Measurements from ENCODE around the gene CBLN2. TPM values are rescaled to one million over a fixed set of nuclear protein-coding genes. Genes with fewer than 3 reads are reported as not detected.

The CBLN2 gene
- 0.18 and 0.26 TPM in 2 replicates for total RNA-seq (2014; rRNA removed; shearing (Covaris generic))

DNA sequence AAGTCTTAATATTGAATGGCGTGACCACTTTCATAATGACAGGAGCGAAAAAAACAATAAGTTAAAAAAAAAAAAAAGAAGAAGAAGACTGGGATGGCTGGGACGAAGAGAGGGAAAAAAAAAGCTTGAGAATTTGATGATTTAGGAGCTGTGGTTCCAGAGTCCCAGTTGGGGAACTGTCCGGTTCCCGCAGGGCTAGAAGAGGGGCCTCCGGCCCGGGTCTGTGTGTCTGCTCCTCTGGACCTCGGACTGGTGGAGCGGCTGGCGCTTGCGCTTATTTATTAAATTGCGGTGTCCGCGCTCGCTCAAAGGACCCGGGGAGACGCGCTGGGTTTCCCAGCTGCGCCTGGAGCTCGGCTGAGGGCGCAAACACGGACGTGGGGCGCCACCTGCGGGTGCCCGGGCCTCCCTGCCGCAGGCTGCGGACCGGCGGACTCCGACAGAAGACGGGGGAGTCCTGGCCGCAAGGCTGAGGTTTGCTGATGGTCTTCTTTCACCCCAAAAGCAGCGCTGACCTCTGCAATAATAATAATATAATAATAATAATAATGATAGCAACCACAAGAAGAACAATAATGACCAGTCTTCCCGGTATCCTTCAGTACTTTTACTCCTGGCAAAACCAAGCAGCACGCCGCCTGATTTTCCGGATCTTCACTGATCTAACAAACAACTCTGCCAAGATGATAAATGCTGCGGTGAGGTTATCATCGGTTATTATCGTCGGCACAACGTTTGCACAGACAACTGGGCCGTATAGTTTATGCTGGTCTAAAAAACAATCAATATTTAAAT is at the start of gene CBLN2:
CBLN2 (minus strand) TSS at position 251 of the 795 bp plus-strand sequence. CDS start 2,182 bp downstream, outside the sequence.
- no peaks in the 10 kb centered on the region for H3K9me3 ChIP-seq (replicated peaks)
- peak; percentile 53 to 68 for DNase-seq
- H3K4me1 ChIP-seq, result no peaks in the 10 kb centered on the region
- no peak within 1 kb of the TSS for H3K27ac ChIP-seq
- H3K27me3 ChIP-seq, result no peaks in the 10 kb centered on the region
- H3K36me3 ChIP-seq, result no peaks in the 10 kb centered on the region
- H3K4me3 ChIP-seq, result peak within 1 kb of the TSS; percentile 41

- no peaks in the 10 kb centered on the region for H3K4me1 ChIP-seq
- H3K36me3 ChIP-seq, result no peaks in the 10 kb centered on the region
- no peak for DNase-seq
- H3K4me3 ChIP-seq, result no peak overlapping the region
- no peaks in the 10 kb centered on the region for H3K27me3 ChIP-seq
- H3K9me3 ChIP-seq (replicated peaks), result no peaks in the 10 kb centered on the region
- no peak overlapping the region for H3K27ac ChIP-seq
These were observed 44.2 kb upstream of the CBLN2 start for GRCh38 chr18:72588360-72588759.

DNA sequence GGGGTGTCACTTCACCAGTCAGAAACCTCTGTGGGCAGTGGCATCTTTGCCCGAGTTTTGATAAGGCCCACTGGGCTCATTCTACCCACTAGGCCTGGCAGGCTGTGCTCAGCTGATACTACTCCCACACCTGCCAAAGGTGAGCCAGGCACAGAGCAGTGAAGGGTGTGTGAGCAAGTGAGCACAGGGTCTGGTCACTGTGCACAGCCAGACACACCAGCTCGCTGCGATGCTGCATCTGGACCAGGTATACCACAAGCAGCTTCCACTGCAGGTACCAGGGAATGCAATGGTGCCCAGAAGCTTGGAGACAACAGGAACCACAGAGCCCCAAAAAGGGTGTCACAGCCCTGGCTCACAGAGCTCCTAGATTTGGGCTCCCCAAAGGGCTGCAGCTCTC is 40.6 kb upstream of the CBLN2 start:
- DNase-seq, result no peak
- Histone ChIP-seq H3K36me3 (no peaks in the 10 kb centered on the region), H3K27ac (no peak overlapping the region), H3K27me3 (no peaks in the 10 kb centered on the region), H3K4me1 (no peaks in the 10 kb centered on the region), H3K9me3 (replicated peaks) (no peaks in the 10 kb centered on the region), H3K4me3 (no peak overlapping the region)

GRCh38 chr18:72581976-72582375 is 37.8 kb upstream of the CBLN2 start:
- Histone ChIP-seq H3K4me3 (no peak overlapping the region), H3K36me3 (no peaks in the 10 kb centered on the region), H3K27ac (no peak overlapping the region), H3K27me3 (no peaks in the 10 kb centered on the region), H3K9me3 (replicated peaks) (no peaks in the 10 kb centered on the region), H3K4me1 (no peaks in the 10 kb centered on the region)
- DNase-seq, result no peak

- no peaks in the 10 kb centered on the region for H3K4me1 ChIP-seq
- H3K4me3 ChIP-seq, result no peak overlapping the region
- H3K27me3 ChIP-seq, result no peaks in the 10 kb centered on the region
- no peaks in the 10 kb centered on the region for H3K36me3 ChIP-seq
- DNase-seq, result peak in 1 of 2 experiments; percentile 52
- H3K9me3 ChIP-seq (replicated peaks), result no peaks in the 10 kb centered on the region
- H3K27ac ChIP-seq, result no peak overlapping the region
These were observed 28.8 kb upstream of the CBLN2 start for GRCh38 chr18:72572896-72573295.

- no peaks in the 10 kb centered on the region for H3K9me3 ChIP-seq (replicated peaks)
- H3K36me3 ChIP-seq, result no peaks in the 10 kb centered on the region
- no peak overlapping the region for H3K27ac ChIP-seq
- DNase-seq, result no peak
- no peaks in the 10 kb centered on the region for H3K4me1 ChIP-seq
- H3K4me3 ChIP-seq, result no peak overlapping the region
- H3K27me3 ChIP-seq, result no peaks in the 10 kb centered on the region
These were observed 22.1 kb upstream of the CBLN2 start for GRCh38 chr18:72566290-72566689.

DNA sequence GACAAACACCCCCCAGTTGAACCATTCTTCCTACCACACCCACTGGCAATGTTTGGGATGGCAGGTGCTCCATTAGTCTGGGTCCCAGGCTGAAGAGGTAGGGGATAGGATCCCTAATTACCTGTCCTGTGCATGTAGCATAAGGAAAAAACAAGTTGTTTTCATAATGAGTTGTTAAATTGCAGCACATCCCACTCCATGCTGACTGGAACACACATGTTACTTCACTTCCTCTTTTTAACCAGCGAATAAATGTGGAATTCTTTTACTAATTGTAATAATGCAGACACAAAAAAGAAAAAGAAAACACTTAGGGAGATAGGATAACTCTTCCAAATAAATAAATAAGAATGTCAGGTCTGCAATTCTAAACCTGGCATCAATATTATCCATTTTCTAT is 11.8 kb upstream of the CBLN2 start:
- H3K36me3 ChIP-seq, result no peaks in the 10 kb centered on the region
- H3K27me3 ChIP-seq, result no peaks in the 10 kb centered on the region
- H3K4me3 ChIP-seq, result no peak overlapping the region
- DNase-seq, result no peak
- no peak overlapping the region for H3K27ac ChIP-seq
- H3K4me1 ChIP-seq, result no peaks in the 10 kb centered on the region
- no peaks in the 10 kb centered on the region for H3K9me3 ChIP-seq (replicated peaks)

- H3K4me1 ChIP-seq, result no peaks in the 10 kb centered on the region
- H3K36me3 ChIP-seq, result no peaks in the 10 kb centered on the region
- H3K9me3 ChIP-seq (replicated peaks), result no peaks in the 10 kb centered on the region
- no peaks in the 10 kb centered on the region for H3K27me3 ChIP-seq
- no peak overlapping the region for H3K4me3 ChIP-seq
- no peak for DNase-seq
- no peak overlapping the region for H3K27ac ChIP-seq
These were observed 11.0 kb upstream of the CBLN2 start for GRCh38 chr18:72555101-72555500.

DNA sequence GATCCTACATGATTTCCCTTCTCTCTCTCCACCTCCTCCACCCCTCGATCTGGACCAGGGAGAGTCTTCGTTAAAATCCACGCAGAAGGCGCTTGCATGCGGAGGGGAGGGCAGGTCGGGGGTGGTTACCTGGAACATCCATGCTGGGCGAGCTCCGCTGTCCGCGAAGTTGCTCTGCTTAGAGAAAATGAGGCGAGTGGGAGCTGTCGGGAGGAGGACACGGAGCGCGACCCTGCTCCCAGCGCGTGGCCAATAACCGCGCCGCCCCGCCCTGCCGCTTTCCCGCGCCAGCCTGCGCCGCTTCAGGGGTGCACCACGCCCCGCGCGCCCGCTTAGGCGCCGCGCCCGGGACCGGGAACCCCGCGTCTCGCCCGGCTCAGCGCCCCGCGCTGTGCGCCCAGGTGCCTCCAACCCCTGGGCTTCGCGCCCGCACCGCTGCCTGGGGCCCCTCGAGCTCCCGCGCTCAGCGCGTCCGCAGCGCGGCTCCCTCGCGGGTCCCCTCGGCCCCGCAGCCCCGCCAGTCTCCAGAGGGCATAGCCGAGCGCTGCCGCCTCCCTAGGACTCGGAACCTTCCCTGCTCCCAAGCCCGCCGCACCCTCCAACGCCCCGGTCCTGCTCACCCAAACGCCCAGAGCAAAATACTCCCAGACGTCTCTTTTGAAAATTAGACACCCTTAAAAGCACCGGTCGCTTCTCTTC is 636 bp downstream of the CBLN2 start:
- H3K4me1 ChIP-seq, result no peaks in the 10 kb centered on the region
- no peak overlapping the region for H3K27ac ChIP-seq
- H3K27me3 ChIP-seq, result no peaks in the 10 kb centered on the region
- H3K4me3 ChIP-seq, result peak overlapping the region; percentile 41
- no peaks in the 10 kb centered on the region for H3K9me3 ChIP-seq (replicated peaks)
- H3K36me3 ChIP-seq, result no peaks in the 10 kb centered on the region
- DNase-seq, result peak in 1 of 2 experiments; percentile 9

- H3K4me3 ChIP-seq, result peak overlapping the region; percentile 41
- no peaks in the 10 kb centered on the region for H3K9me3 ChIP-seq (replicated peaks)
- H3K27me3 ChIP-seq, result no peaks in the 10 kb centered on the region
- H3K36me3 ChIP-seq, result no peaks in the 10 kb centered on the region
- DNase-seq, result peak; percentile 7 to 23
- no peak overlapping the region for H3K27ac ChIP-seq
- H3K4me1 ChIP-seq, result no peaks in the 10 kb centered on the region
These were observed 1.2 kb downstream of the CBLN2 start for GRCh38 chr18:72542984-72543356.

- H3K4me1 ChIP-seq, result no peaks in the 10 kb centered on the region
- no peaks in the 10 kb centered on the region for H3K9me3 ChIP-seq (replicated peaks)
- no peak for DNase-seq
- no peak overlapping the region for H3K4me3 ChIP-seq
- H3K36me3 ChIP-seq, result no peaks in the 10 kb centered on the region
- no peaks in the 10 kb centered on the region for H3K27me3 ChIP-seq
- no peak overlapping the region for H3K27ac ChIP-seq
These were observed 1.8 kb downstream of the CBLN2 start for GRCh38 chr18:72542342-72542741.

GRCh38 chr18:72541871-72542332 is 2.2 kb downstream of the CBLN2 start:
- Histone ChIP-seq H3K36me3 (no peaks in the 10 kb centered on the region), H3K4me1 (no peaks in the 10 kb centered on the region), H3K9me3 (replicated peaks) (no peaks in the 10 kb centered on the region), H3K27ac (no peak overlapping the region), H3K4me3 (no peak overlapping the region), H3K27me3 (no peaks in the 10 kb centered on the region)
- no peak for DNase-seq

GRCh38 chr18:72539901-72540300 is 4.2 kb downstream of the CBLN2 start:
- Histone ChIP-seq H3K4me3 (no peak overlapping the region), H3K27me3 (no peaks in the 10 kb centered on the region), H3K36me3 (no peaks in the 10 kb centered on the region), H3K4me1 (no peaks in the 10 kb centered on the region), H3K9me3 (replicated peaks) (no peaks in the 10 kb centered on the region), H3K27ac (no peak overlapping the region)
- DNase-seq, result no peak

- Histone ChIP-seq H3K27ac (no peak overlapping the region), H3K4me1 (no peaks in the 10 kb centered on the region), H3K4me3 (no peak overlapping the region), H3K9me3 (replicated peaks) (no peaks in the 10 kb centered on the region), H3K27me3 (no peaks in the 10 kb centered on the region), H3K36me3 (no peaks in the 10 kb centered on the region)
- DNase-seq, result peak in 1 of 2 experiments; percentile 1
These were observed 13.5 kb downstream of the CBLN2 start for GRCh38 chr18:72530622-72531021.

- Histone ChIP-seq H3K9me3 (replicated peaks) (no peaks in the 10 kb centered on the region), H3K27ac (no peak overlapping the region), H3K36me3 (no peaks in the 10 kb centered on the region), H3K4me1 (no peaks in the 10 kb centered on the region), H3K27me3 (no peaks in the 10 kb centered on the region), H3K4me3 (no peak overlapping the region)
- DNase-seq, result no peak
These were observed 39.3 kb downstream of the CBLN2 start for GRCh38 chr18:72504866-72505265.

Data from SJCRH30 (cell line).